H1 (cell line): ENCODE results near the gene UGT1A7. TPM values are rescaled to one million over a fixed set of nuclear protein-coding genes. Genes with fewer than 3 reads are reported as not detected.
"Not testable (repeated sequence)": the region's sequence is repeated elsewhere in the genome, so short reads cannot be mapped to it uniquely, and the experiment has no call there.

Source experiments
- CTCF ChIA-PET: fragments of 300-600 bp; sonication (Branson Sonifier 250); formaldehyde crosslinking; loops from one replicate; lab custom pipeline; 2021; ENCODE audit not compliant: partially characterized antibody; lab: Charles Lee
- POLR2A ChIA-PET: fragments of 300-600 bp; sonication (Branson Sonifier 250); formaldehyde crosslinking; loops from one replicate; lab custom pipeline; 2021; ENCODE audit warnings: inconsistent platforms; ENCODE audit not compliant: partially characterized antibody; lab: Charles Lee
- DNase-seq, 2 experiments: peaks; one replicate each; pipeline versions ENCODE4 v3.0.0 to v3.0.0-alpha.2; 2010 to 2022; ENCODE audit warnings: low spot score in 2 of 2, low read depth in 1 of 2, mixed read lengths in 1 of 2
- FAIRE-seq: peaks from 2 replicates; lab custom pipeline; 2011; peaks lifted over from hg19 to GRCh38; lab: Jason Lieb, UNC
- H2AFZ ChIP-seq: 2 replicates; pipeline ENCODE4 v1.8.1; 2012; ENCODE audit warnings: low read length, inconsistent platforms
- H2AK5ac ChIP-seq: 2 replicates; pipeline ENCODE4 v1.6.1; 2013; ENCODE audit warnings: low read depth, low read length
- H2BK120ac ChIP-seq: replicated peaks from 2 replicates; pipeline ENCODE3; 2013; ENCODE audit warnings: low read depth, low read length, inconsistent platforms
- H2BK12ac ChIP-seq: 2 replicates; pipeline ENCODE4 v1.6.1; 2013; ENCODE audit warnings: low read depth, low read length
- H2BK15ac ChIP-seq: 2 replicates; pipeline ENCODE4 v1.6.1; 2013; ENCODE audit warnings: low read length
- H2BK20ac ChIP-seq: 2 replicates; pipeline ENCODE4 v1.6.1; 2013; ENCODE audit warnings: low read length
- H2BK5ac ChIP-seq: 2 replicates; pipeline ENCODE4 v1.6.1; 2013; ENCODE audit warnings: low read depth, low read length
- H3K14ac ChIP-seq: 2 replicates; pipeline ENCODE4 v1.6.1; 2013; ENCODE audit warnings: inconsistent platforms; ENCODE audit not compliant: insufficient read length
- H3K18ac ChIP-seq: 2 replicates; pipeline ENCODE4 v1.6.1; 2013; ENCODE audit warnings: low read length; ENCODE audit errors: extremely low read depth
- H3K23ac ChIP-seq: 2 replicates; pipeline ENCODE4 v1.6.1; 2013; ENCODE audit warnings: inconsistent platforms; ENCODE audit not compliant: insufficient read length
- H3K23me2 ChIP-seq: 2 replicates; pipeline ENCODE4 v1.6.1; 2013; ENCODE audit warnings: low read depth, low read length
- H3K27ac ChIP-seq: 2 replicates; pipeline ENCODE4 v1.6.1; 2011; ENCODE audit warnings: low read depth, low read length, inconsistent platforms
- H3K27me3 ChIP-seq, 4 experiments: replicated peaks in 1 of 4; 1 replicate in 1 of 4; 2 replicates in 3 of 4; pipeline versions ENCODE4 v1.6.1 to v1.8.1; 2011 to 2013; ENCODE audit warnings: low read length in 3 of 4, mild to moderate bottlenecking in 3 of 4, inconsistent platforms in 2 of 4, mixed read lengths in 2 of 4, moderate library complexity in 1 of 4; ENCODE audit not compliant: control insufficient read depth in 3 of 4, insufficient read depth in 3 of 4; ENCODE audit errors: extremely low read depth in 1 of 4
- H3K36me3 ChIP-seq, 4 experiments: 2 replicates each; pipeline versions ENCODE4 v1.6.1 to v1.8.1; 2011 to 2013; ENCODE audit warnings: mild to moderate bottlenecking in 4 of 4, low read length in 3 of 4, moderate library complexity in 2 of 4, control low read depth in 1 of 4, inconsistent platforms in 1 of 4; ENCODE audit not compliant: insufficient read depth in 4 of 4, control insufficient read depth in 2 of 4
- H3K4ac ChIP-seq: replicated peaks from 2 replicates; pipeline ENCODE3; 2013; ENCODE audit warnings: low read length, low read depth, mixed read lengths, inconsistent platforms; ENCODE audit not compliant: insufficient read length
- H3K4me1 ChIP-seq, 4 experiments: replicated peaks in 1 of 4; 1 replicate in 1 of 4; 2 replicates in 3 of 4; pipeline versions ENCODE4 v1.6.1 to v1.8.1; 2011 to 2013; ENCODE audit warnings: low read length in 3 of 4, inconsistent platforms in 2 of 4, mixed read lengths in 1 of 4; ENCODE audit not compliant: insufficient read depth in 4 of 4, control insufficient read depth in 3 of 4
- H3K4me2 ChIP-seq, 2 experiments: 2 replicates each; pipeline versions ENCODE4 v1.6.1 to v1.8.1; 2011 to 2013; ENCODE audit warnings: low read depth in 2 of 2, low read length in 2 of 2, control low read depth in 1 of 2, inconsistent platforms in 1 of 2, mild to moderate bottlenecking in 1 of 2; ENCODE audit not compliant: insufficient read depth in 1 of 2
- H3K4me3 ChIP-seq, 4 experiments: fragments of 200-600, 300-600 bp in 1 of 4; sonication (generic), shearing (Covaris generic), sonication (Bioruptor Twin) in 1 of 4; 2 replicates each; pipeline versions ENCODE4 v1.5.1 to v1.8.1; 2011 to 2016; ENCODE audit warnings: low read length in 4 of 4, low read depth in 3 of 4, control low read depth in 2 of 4, inconsistent platforms in 2 of 4, mild to moderate bottlenecking in 2 of 4, mixed read lengths in 1 of 4, moderate library complexity in 1 of 4; ENCODE audit not compliant: insufficient read depth in 2 of 4; ENCODE audit errors: extremely low read depth in 1 of 4
- H3K56ac ChIP-seq: replicated peaks from 2 replicates; pipeline ENCODE3; 2013; ENCODE audit warnings: low read depth, mild to moderate bottlenecking, mixed read lengths, low read length, inconsistent platforms; ENCODE audit not compliant: insufficient read length
- H3K79me1 ChIP-seq: 2 replicates; pipeline ENCODE4 v1.6.1; 2013; ENCODE audit warnings: low read depth, low read length, control low read depth
- H3K79me2 ChIP-seq, 2 experiments: 2 replicates each; pipeline versions ENCODE4 v1.6.1 to v1.8.1; 2012 to 2013; ENCODE audit warnings: low read length in 2 of 2, mild to moderate bottlenecking in 2 of 2, inconsistent platforms in 1 of 2; ENCODE audit not compliant: insufficient read depth in 2 of 2, control insufficient read depth in 1 of 2
- H3K9ac ChIP-seq, 4 experiments: replicated peaks in 1 of 4; 1 replicate in 1 of 4; 2 replicates in 3 of 4; pipeline versions ENCODE4 v1.6.1 to v1.8.1; 2011 to 2013; ENCODE audit warnings: low read depth in 3 of 4, low read length in 3 of 4, control low read depth in 2 of 4, mild to moderate bottlenecking in 2 of 4, moderate library complexity in 2 of 4, inconsistent platforms in 1 of 4; ENCODE audit errors: extremely low read depth in 1 of 4
- H3K9me3 ChIP-seq, 2 experiments: 2 replicates each; pipeline versions ENCODE4 v1.6.1 to v1.8.1; 2012 to 2013; ENCODE audit warnings: mild to moderate bottlenecking in 2 of 2, moderate library complexity in 2 of 2, control low read depth in 1 of 2, inconsistent platforms in 1 of 2, low read depth in 1 of 2, low read length in 1 of 2, mixed read lengths in 1 of 2; ENCODE audit not compliant: insufficient read depth in 2 of 2
- H4K20me1 ChIP-seq, 2 experiments: replicated peaks in 1 of 2; 2 replicates each; pipeline versions ENCODE3 to v1.8.1; 2011 to 2013; ENCODE audit warnings: inconsistent platforms in 2 of 2, low read length in 2 of 2, mild to moderate bottlenecking in 1 of 2; ENCODE audit not compliant: insufficient read depth in 2 of 2, control insufficient read depth in 1 of 2
- H4K5ac ChIP-seq: 2 replicates; pipeline ENCODE4 v1.6.1; 2013; ENCODE audit warnings: low read length, low read depth, mixed read lengths, inconsistent platforms; ENCODE audit not compliant: insufficient read length
- H4K8ac ChIP-seq: 2 replicates; pipeline ENCODE4 v1.8.0; 2013; ENCODE audit warnings: mild to moderate bottlenecking, moderate library complexity, low read length, inconsistent platforms; ENCODE audit not compliant: insufficient read depth; ENCODE audit errors: extremely low read depth
- H4K91ac ChIP-seq: replicated peaks from 2 replicates; pipeline ENCODE3; 2013; ENCODE audit warnings: low read length, mixed read lengths, inconsistent platforms; ENCODE audit not compliant: insufficient read length
- WGBS, 2 experiments: shearing (Covaris generic) in 1 of 2; methylation state at CpG; one replicate each; pipeline versions ENCODE4 v1.1.6 to v1.1.7; 2013 to 2015; ENCODE audit warnings: low lambda C conversion rate in 2 of 2, mixed read lengths in 2 of 2, inconsistent platforms in 1 of 2, low coverage in 1 of 2, missing lambda C conversion rate in 1 of 2; ENCODE audit not compliant: insufficient replicate concordance in 2 of 2, insufficient coverage in 1 of 2, insufficient read length in 1 of 2; ENCODE audit errors: extremely low coverage in 1 of 2, missing lambda C conversion rate in 1 of 2; 5-methylcytosine and 5-hydroxymethylcytosine counted together
- polyA plus RNA-seq, 7 experiments: library from polyadenylated mRNA; depleted of rRNA in 3 of 7; stranded (reverse) in 5 of 7; unstranded in 2 of 7; fragments of >200 nt in 5 of 7; fragments of 200-250 nt in 2 of 7; gene quantifications; 1 replicate in 5 of 7; 2 replicates in 1 of 7; 4 replicates in 1 of 7; pipeline versions ENCODE4 v1.2.1 to v1.2.3, GENCODE V29; 2011 to 2013; ENCODE audit warnings: missing spikeins in 2 of 7, mixed read lengths in 2 of 7
- total RNA-seq: library from RNA; stranded (reverse); fragmentation: NEBNext Ultra II Directional; extraction: Animal tissue kit (Norgen Biotek cat#: 25700); gene quantifications from 2 replicates; pipeline ENCODE4 v1.2.1, GENCODE V29; 2021

UGT1A7 gene
- total and polyA plus RNA-seq, 2 of the 8 experiments (the other 6 are each of a cell fraction or from before 2014, with no cell fraction given): not detected

DNA sequence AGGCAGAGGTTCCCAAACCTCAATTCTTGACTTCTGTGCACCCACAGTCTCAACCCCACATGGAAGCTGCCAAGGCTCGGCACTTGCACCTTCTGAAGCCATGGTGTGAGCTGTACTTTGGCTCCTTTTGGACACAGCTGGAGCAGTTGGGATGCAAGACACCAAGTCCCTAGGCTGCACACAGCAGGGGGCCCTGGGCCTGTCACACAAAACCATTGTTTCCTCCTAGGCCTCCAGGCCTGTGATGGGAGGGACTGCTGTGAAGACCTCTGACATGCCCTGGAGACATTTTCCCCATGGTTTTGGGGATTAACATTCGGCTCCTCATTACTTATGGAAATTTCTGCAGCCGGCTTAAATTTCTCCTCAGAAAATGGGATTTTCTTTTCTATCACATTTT, 35.7 kb upstream of the UGT1A7 start:
- H2BK120ac ChIP-seq, H3K79me1 ChIP-seq, H3K4me2 ChIP-seq, H4K91ac ChIP-seq, H2BK5ac ChIP-seq, H3K36me3 ChIP-seq, H2BK12ac ChIP-seq, H2AFZ ChIP-seq, H3K27me3 ChIP-seq, H3K14ac ChIP-seq, H3K23me2 ChIP-seq, H2AK5ac ChIP-seq, H3K18ac ChIP-seq, H3K4me3 ChIP-seq, H3K56ac ChIP-seq, H3K4ac ChIP-seq, H3K9ac ChIP-seq, H4K20me1 ChIP-seq, CTCF ChIA-PET, H4K5ac ChIP-seq, H3K4me1 ChIP-seq, POLR2A ChIA-PET, H3K79me2 ChIP-seq, H3K23ac ChIP-seq, H4K8ac ChIP-seq, DNase-seq, FAIRE-seq, H2BK20ac ChIP-seq, H2BK15ac ChIP-seq, H3K27ac ChIP-seq: not testable (repeated sequence)
- peaks cover 15% of the 10 kb centered on the region in 2 experiments for H3K9me3 ChIP-seq
- WGBS, 2 experiments: 96% methylated on average over 3 of the region's 3 CpGs; no CpG with 5 or more reads in 1 of the 2 experiments
